ENCODE measurements around the gene PLIN1. TPM values are rescaled to one million over a fixed set of nuclear protein-coding genes. Genes with fewer than 3 reads are reported as not detected.
"Not testable (repeated sequence)": the region's sequence is repeated elsewhere in the genome, so short reads cannot be mapped to it uniquely, and the experiment has no call there.

Gene PLIN1
- total RNA-seq, 2 experiments from 2014 or later, result 0.50 to 1.1 TPM

DNA sequence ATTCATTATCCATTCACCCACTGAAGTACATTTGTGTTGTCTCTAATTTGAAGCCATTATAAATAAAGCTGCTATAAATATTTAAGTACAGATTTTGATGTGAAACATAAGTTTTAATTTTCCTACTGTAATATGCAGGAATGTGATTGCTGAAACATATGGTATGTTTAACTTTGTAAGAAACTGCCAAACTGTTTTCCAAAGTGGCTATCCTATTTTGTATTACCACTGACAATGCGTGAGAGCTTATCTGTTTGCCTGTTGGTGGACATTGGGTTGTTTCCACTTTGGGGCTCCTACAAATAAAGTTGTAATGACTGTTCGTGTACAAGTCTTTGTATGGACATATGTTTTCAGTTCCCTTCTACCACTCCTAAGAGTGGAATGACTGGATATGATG lies 13.9 kb upstream of the PLIN1 start:
- Mint-ChIP-seq H3K4me3 (no peak overlapping the region), H3K4me1 (ENCODE audit: low read depth) (peaks cover 10% of the 10 kb centered on the region), H3K27ac (no peak overlapping the region), H3K27me3 (peaks cover 4% of the 10 kb centered on the region), H3K9me3 (no peaks in the 10 kb centered on the region), H3K36me3 (ENCODE audit: low read depth) (no peaks in the 10 kb centered on the region)
- ChIA-PET CTCF (interaction anchor here (1.1 kb wide), 1 partner anchor 67 kb away, joined by 3 read pairs; no protein-coding TSS in a partner anchor), POLR2A (no interaction called here)
- intact Hi-C loops (cut with micrococcal nuclease), result no loop called here
- TF ChIP-seq CTCF (IDR thresholded peaks at IDR 0.05), result no peak
- ATAC-seq (no peak), DNase-seq (no peak)

DNA sequence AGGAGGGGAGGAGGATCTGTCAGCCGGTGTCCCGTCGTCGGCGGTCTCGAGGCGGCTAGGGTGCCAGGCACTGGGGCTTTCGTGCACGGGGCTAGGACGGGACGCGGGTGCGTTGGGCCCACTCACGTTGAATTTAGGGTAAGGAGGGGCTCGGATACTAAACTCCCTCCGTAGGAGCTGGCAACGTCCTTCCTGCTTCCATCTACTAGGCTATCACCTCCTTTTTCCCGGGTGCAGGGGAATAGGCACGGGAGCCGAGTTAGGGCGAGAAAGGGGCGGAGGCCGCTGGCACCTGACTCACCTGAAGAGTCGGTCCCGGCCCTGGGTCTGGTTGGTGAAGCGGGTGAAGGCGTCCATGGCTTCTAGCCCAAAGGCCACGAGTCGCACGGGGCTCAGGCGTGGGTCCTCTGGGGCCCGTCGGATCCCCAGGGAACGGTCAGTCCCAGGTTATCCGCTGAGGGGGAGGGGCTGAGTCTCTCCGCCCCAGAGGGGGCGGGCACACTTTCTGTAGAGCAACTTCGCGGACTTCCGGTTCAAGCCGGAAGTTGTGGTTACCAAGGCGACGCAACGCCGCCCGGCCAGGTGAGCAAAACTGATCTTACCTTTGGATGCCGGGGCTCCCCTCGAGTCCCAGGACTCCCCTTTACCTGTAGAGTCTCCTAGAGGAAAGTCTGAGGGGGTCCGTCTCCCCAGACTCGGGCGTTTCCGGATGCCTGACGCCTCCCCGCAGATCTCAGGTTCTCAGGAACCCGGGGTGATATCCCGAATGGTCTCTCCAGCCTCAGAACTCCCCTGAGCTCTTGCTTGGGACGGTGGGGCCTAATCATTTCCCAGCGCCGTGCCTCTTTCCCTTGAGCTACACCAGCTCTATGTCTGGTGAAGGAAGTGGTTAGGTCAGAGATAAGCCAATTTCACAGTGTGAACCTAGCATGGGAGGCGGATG lies 11.4 kb upstream of the PLIN1 start, which contains the start of the genes PEX11A and WDR93:
PEX11A (minus strand) TSS at position 479 of the 943 bp plus-strand sequence; CDS start at position 357, 122 bp downstream.
WDR93 (plus strand) TSS at position 536 of the 943 bp plus-strand sequence. CDS start 10,936 bp downstream, outside the sequence.
- Mint-ChIP-seq H3K36me3 (ENCODE audit: low read depth) (peaks cover under 1% of the 10 kb centered on the region), H3K4me3 (peak within 1 kb of the TSS; percentile 84), H3K27ac (peak within 1 kb of the TSS; percentile 73), H3K4me1 (ENCODE audit: low read depth) (peaks cover 10% of the 10 kb centered on the region), H3K9me3 (no peaks in the 10 kb centered on the region), H3K27me3 (peaks cover 2% of the 10 kb centered on the region)
- ChIA-PET POLR2A (interaction anchor here (0.9 kb wide), 1 partner anchor 104 kb away, joined by 3 read pairs; no protein-coding TSS in a partner anchor), CTCF (interaction anchor here (1.3 kb wide), 2 partner anchors 44 to 184 kb away, joined by 3 to 4 read pairs; no protein-coding TSS in a partner anchor)
- peak; percentile 80 for DNase-seq
- no peak for TF ChIP-seq CTCF (IDR thresholded peaks at IDR 0.05)
- intact Hi-C loops (cut with micrococcal nuclease), result no loop called here
- ATAC-seq, result peak; percentile 96

DNA sequence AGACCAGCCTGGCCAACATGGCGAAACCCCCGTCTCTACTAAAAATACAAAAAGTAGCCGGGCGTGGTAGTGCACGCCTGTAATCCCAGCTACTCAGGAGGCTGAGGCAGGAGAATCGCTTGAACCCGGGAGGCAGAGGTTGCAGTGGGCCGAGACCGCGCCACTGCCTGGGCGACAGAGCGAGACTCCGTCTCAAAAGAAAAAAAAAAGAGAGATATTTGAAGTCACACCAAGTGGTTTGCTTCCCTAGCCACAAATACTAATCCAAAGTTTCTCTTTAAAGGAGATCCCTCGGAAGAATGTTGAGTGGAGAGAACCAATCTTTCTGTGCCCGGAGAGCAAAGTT lies 10.7 kb upstream of the PLIN1 start:
- Mint-ChIP-seq H3K4me3 (peak overlapping the region; percentile 84), H3K27ac (peak overlapping the region; percentile 73)
- CTCF ChIA-PET, result interaction anchor here (1.3 to 1.5 kb wide), 2 partner anchors 44 to 72 kb away, joined by 3 read pairs; no protein-coding TSS in a partner anchor
- ATAC-seq; DNase-seq; H3K9me3 Mint-ChIP-seq; H3K36me3 Mint-ChIP-seq (ENCODE audit: low read depth); intact Hi-C loops (cut with micrococcal nuclease); POLR2A ChIA-PET; H3K27me3 Mint-ChIP-seq; H3K4me1 Mint-ChIP-seq (ENCODE audit: low read depth): not testable (repeated sequence)

DNA sequence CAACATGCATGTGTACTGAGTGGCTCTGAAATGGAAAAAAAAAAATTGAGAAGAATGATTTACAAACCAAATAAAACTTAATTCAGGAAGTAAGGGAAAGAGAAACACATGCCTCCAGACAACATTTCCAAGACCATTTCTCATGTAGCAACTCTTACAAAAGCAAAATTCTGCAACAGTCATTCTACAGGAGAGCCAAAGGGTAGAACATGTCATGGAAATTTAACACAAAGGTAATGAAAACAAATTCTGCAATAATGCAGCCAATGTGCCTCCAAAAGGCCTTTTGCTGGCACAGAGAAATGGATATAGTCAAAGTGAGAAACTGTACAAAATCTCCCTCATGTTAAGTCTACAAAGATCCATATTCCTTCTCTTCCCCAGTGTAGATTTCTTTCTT lies 7.4 kb upstream of the PLIN1 start:
- DNase-seq (no peak), ATAC-seq (no peak)
- Mint-ChIP-seq H3K4me1 (ENCODE audit: low read depth) (peaks cover 10% of the 10 kb centered on the region), H3K27ac (no peak overlapping the region), H3K9me3 (no peaks in the 10 kb centered on the region), H3K4me3 (no peak overlapping the region), H3K27me3 (no peaks in the 10 kb centered on the region), H3K36me3 (ENCODE audit: low read depth) (peaks cover 7% of the 10 kb centered on the region)
- intact Hi-C loops (cut with micrococcal nuclease), result no loop called here
- POLR2A ChIA-PET, result no interaction called here
- no peak for TF ChIP-seq CTCF (IDR thresholded peaks at IDR 0.05)
- CTCF ChIA-PET, result no interaction called here

DNA sequence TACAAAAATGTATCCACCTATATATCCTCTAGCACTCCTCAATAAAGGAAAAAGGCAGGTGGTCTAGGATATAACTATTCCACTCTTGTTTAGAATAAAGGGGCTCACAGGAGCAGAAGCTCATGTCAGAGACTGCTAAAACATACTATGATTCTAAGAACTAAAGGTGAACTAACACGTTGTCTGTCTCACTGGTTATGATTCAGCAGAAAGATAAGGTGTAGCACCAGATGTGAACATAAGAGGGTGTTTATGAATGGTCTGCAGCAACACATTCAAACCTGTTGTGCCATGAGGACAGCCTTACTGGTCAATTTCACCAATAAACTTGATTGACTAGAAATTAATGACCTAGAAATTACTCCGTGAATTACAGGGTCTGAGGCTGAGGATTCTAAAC lies 6.8 kb upstream of the PLIN1 start:
- Mint-ChIP-seq H3K4me1 (ENCODE audit: low read depth) (peaks cover 8% of the 10 kb centered on the region), H3K36me3 (ENCODE audit: low read depth) (peaks cover 7% of the 10 kb centered on the region), H3K9me3 (no peaks in the 10 kb centered on the region), H3K27me3 (no peaks in the 10 kb centered on the region), H3K27ac (no peak overlapping the region), H3K4me3 (no peak overlapping the region)
- no peak for TF ChIP-seq CTCF (IDR thresholded peaks at IDR 0.05)
- POLR2A ChIA-PET, result no interaction called here
- intact Hi-C loops (cut with micrococcal nuclease), result no loop called here
- DNase-seq, result no peak
- ATAC-seq, result no peak
- CTCF ChIA-PET, result no interaction called here

All from activated CD8-positive, alpha-beta T cell treated with anti-CD3 and anti-CD28 coated beads for 36 hours (primary cell).